B cell (primary cell): ENCODE results near the gene SLC38A10. TPM values are rescaled to one million over a fixed set of nuclear protein-coding genes. Genes with fewer than 3 reads are reported as not detected.

Experiments used
- ATAC-seq: fragments of 200-7000 bp; cut with Tn5 transposase; one replicate; pipeline ENCODE4 v1.10.0; 2021; ENCODE audit warnings: low read depth, mild to moderate bottlenecking, moderate number of reproducible peaks, moderate library complexity
- CTCF ChIA-PET: fragments of 350-600 bp; sonication (Branson Sonifier 250); formaldehyde crosslinking; loops from one replicate; lab custom pipeline; 2021; ENCODE audit warnings: antibody characterized with exemption, inconsistent platforms; lab: Charles Lee
- POLR2A ChIA-PET: fragments of 350-600 bp; sonication (Branson Sonifier 250); formaldehyde crosslinking; loops from one replicate; lab custom pipeline; 2021; ENCODE audit warnings: antibody characterized with exemption; lab: Charles Lee
- DNase-seq: peaks from one replicate; pipeline ENCODE4 v3.0.0; 2013
- H2AFZ ChIP-seq: 2 replicates; pipeline ENCODE4 v1.6.1; 2012; ENCODE audit warnings: mild to moderate bottlenecking, low read depth, low read length; ENCODE audit not compliant: insufficient read depth, poor library complexity, severe bottlenecking
- H3K27ac ChIP-seq, 2 donors: 1 replicate in 1 of 2; 2 replicates in 1 of 2; pipeline ENCODE4 v1.5.1; 2012 to 2013; ENCODE audit warnings: low read length in 2 of 2, mild to moderate bottlenecking in 2 of 2, moderate library complexity in 1 of 2
- H3K27me3 ChIP-seq, 4 experiments: fragments of 200-600 bp in 1 of 4; sonication (generic) in 1 of 4; replicated peaks in 1 of 4; 1 replicate in 2 of 4; 2 replicates in 2 of 4; pipeline versions ENCODE4 v1.6.1 to v1.7.0; 2013 to 2016; ENCODE audit warnings: low read length in 3 of 4, mild to moderate bottlenecking in 2 of 4, mixed read lengths in 1 of 4, moderate library complexity in 1 of 4; ENCODE audit not compliant: insufficient read depth in 4 of 4, control insufficient read depth in 3 of 4; ENCODE audit errors: control extremely low read depth in 1 of 4
- H3K36me3 ChIP-seq, 2 experiments: replicated peaks in 1 of 2; 1 replicate in 1 of 2; 2 replicates in 1 of 2; pipeline versions ENCODE4 v1.6.1 to v1.7.1; 2013; ENCODE audit warnings: low read length in 1 of 2; ENCODE audit not compliant: insufficient read depth in 2 of 2, control insufficient read depth in 1 of 2; ENCODE audit errors: control extremely low read depth in 1 of 2, extremely low read depth in 1 of 2
- H3K4me1 ChIP-seq, 2 donors: fragments of 200-600 bp in 1 of 2; sonication (generic) in 1 of 2; 1 replicate in 1 of 2; 2 replicates in 1 of 2; pipeline versions ENCODE4 v1.5.1 to v1.6.1; 2013 to 2017; ENCODE audit warnings: low read length in 2 of 2; ENCODE audit not compliant: control insufficient read depth in 2 of 2, insufficient read depth in 2 of 2
- H3K4me2 ChIP-seq: replicated peaks from 2 replicates; pipeline ENCODE3; 2012; ENCODE audit warnings: mild to moderate bottlenecking, low read depth, low read length; ENCODE audit not compliant: poor library complexity, severe bottlenecking
- H3K4me3 ChIP-seq, 5 experiments: fragments of 200-600 bp in 1 of 5; sonication (generic) in 1 of 5; 1 replicate in 3 of 5; 2 replicates in 2 of 5; pipeline versions ENCODE4 v1.5.1 to v1.7.0; 2011 to 2016; ENCODE audit warnings: low read length in 4 of 5, mild to moderate bottlenecking in 4 of 5, low read depth in 2 of 5, control low read depth in 1 of 5, moderate library complexity in 1 of 5; ENCODE audit not compliant: insufficient read depth in 1 of 5; ENCODE audit errors: control extremely low read depth in 1 of 5, extremely low read depth in 1 of 5
- H3K79me2 ChIP-seq: fragments of 200-600 bp; sonication (generic); one replicate; pipeline ENCODE4 v1.6.0; 2016; ENCODE audit warnings: low read length; ENCODE audit not compliant: control insufficient read depth, insufficient read depth
- H3K9ac ChIP-seq: fragments of 200-600 bp; sonication (generic); 2 replicates; pipeline ENCODE4 v1.6.1; 2017; ENCODE audit warnings: mild to moderate bottlenecking, low read length, moderate library complexity
- H3K9me3 ChIP-seq, 3 donors: one replicate each; pipeline versions ENCODE4 v1.6.1 to v1.7.1; 2013; ENCODE audit warnings: low read length in 2 of 3; ENCODE audit not compliant: control insufficient read depth in 2 of 3, insufficient read depth in 1 of 3; ENCODE audit errors: control extremely low read depth in 1 of 3
- H4K20me1 ChIP-seq: 2 replicates; pipeline ENCODE4 v1.6.0; 2012; ENCODE audit warnings: mild to moderate bottlenecking, low read length; ENCODE audit not compliant: insufficient read depth, control insufficient read depth, poor library complexity, severe bottlenecking
- H3K27ac Mint-ChIP-seq: one replicate; pipeline ENCODE4 v1.8.0; 2021; ENCODE audit warnings: mixed read lengths
- H3K27me3 Mint-ChIP-seq: one replicate; pipeline ENCODE4 v1.8.0; 2021; ENCODE audit warnings: mixed read lengths
- H3K4me1 Mint-ChIP-seq: one replicate; pipeline ENCODE4 v1.8.0; 2021; ENCODE audit warnings: mixed read lengths
- H3K4me3 Mint-ChIP-seq: one replicate; pipeline ENCODE4 v1.8.0; 2021; ENCODE audit warnings: mixed read lengths
- H3K9me3 Mint-ChIP-seq: one replicate; pipeline ENCODE4 v1.8.0; 2022; ENCODE audit warnings: mixed read lengths; ENCODE audit not compliant: insufficient read depth
- CTCF ChIP-seq: fragments of 200-600 bp; IDR thresholded peaks from one replicate; pipeline ENCODE4 v1.8.0; 2022; ENCODE audit warnings: antibody characterized with exemption, mild to moderate bottlenecking
- EZH2 ChIP-seq: IDR thresholded peaks from 2 replicates; pipeline ENCODE4 v1.6.1; 2012; ENCODE audit warnings: borderline replicate concordance, low read depth, mild to moderate bottlenecking, moderate library complexity, low read length; ENCODE audit not compliant: insufficient read depth, poor library complexity, severe bottlenecking
- WGBS: methylation state at CpG from one replicate; pipeline ENCODE4 v1.1.5; 2013; ENCODE audit warnings: missing lambda C conversion rate; ENCODE audit not compliant: insufficient coverage; 5-methylcytosine and 5-hydroxymethylcytosine counted together
- intact Hi-C: fragments of 100-400 bp; cut with micrococcal nuclease; formaldehyde crosslinking; loops from one replicate; pipeline ENCODE4 v1.10.0; 2022
- polyA plus RNA-seq: library from polyadenylated mRNA; depleted of rRNA; stranded (reverse); fragments of >200 nt; gene quantifications from 2 replicates; pipeline ENCODE4 v1.2.3, GENCODE V29; 2012
- total RNA-seq, 2 donors: library from RNA; stranded (reverse); fragments of 120-200 nt in 1 of 2; gene quantifications; 1 replicate in 1 of 2; 2 replicates in 1 of 2; pipeline versions ENCODE4 v1.2.3 to v1.2.4, GENCODE V29; 2013 to 2022

Gene SLC38A10
- total and polyA plus RNA-seq, 2 donors (not counting 1 experiment from before 2014, with no cell fraction given): 76.1 to 104 TPM

- ChIA-PET CTCF (no interaction called here), POLR2A (interaction anchor here (0.6 kb wide), 1 partner anchor 107 kb away, joined by 3 read pairs; the partner anchor contains the start of gene CEP131)
- H3K36me3 ChIP-seq: no peaks in the 10 kb centered on the region
- no peak for TF ChIP-seq CTCF
- TF ChIP-seq EZH2: no peak
- peaks cover 0 to 8% of the 10 kb centered on the region in 2 donors for H3K4me1 ChIP-seq
- H4K20me1 ChIP-seq: no peaks in the 10 kb centered on the region
- no peak overlapping the region for H3K9ac ChIP-seq
- H3K4me3 ChIP-seq: no peak overlapping the region
- H3K79me2 ChIP-seq: no peaks in the 10 kb centered on the region
- no peaks in the 10 kb centered on the region for H3K9me3 ChIP-seq
- peaks cover 0 to 24% (median 2%) of the 10 kb centered on the region in 4 experiments for H3K27me3 ChIP-seq
- Mint-ChIP-seq H3K4me1 (peaks cover 2% of the 10 kb centered on the region), H3K9me3 (no peaks in the 10 kb centered on the region), H3K27me3 (peaks cover 17% of the 10 kb centered on the region), H3K4me3 (no peak overlapping the region), H3K27ac (no peak overlapping the region)
- no peak for ATAC-seq
- DNase-seq: no peak
- intact Hi-C loops: no loop called here
- H2AFZ ChIP-seq: no peak overlapping the region
- no peak overlapping the region for H3K4me2 ChIP-seq
- no peak overlapping the region for H3K27ac ChIP-seq
- 90% methylated on average over 23 of the region's 23 CpGs for WGBS
Observed at GRCh38 chr17:81329927-81330883, 35.1 kb upstream of the SLC38A10 start.
